Measurements from ENCODE around the gene FAM53B.

FAM53B gene

GRCh38 chr10:124763267-124763666, 19.1 kb upstream of the FAM53B start:
- no peak for TF ChIP-seq CTCF (conservative IDR thresholded peaks at IDR 0.05; ENCODE audit: control insufficient read depth, insufficient read depth, low read depth, low read length)
- no peak overlapping the region for H3K4me3 ChIP-seq (ENCODE audit: control insufficient read depth, low read depth, low read length)
- DNase-seq (ENCODE audit: low read depth), result no peak

GRCh38 chr10:124762281-124762680, 18.1 kb upstream of the FAM53B start:
- DNase-seq (ENCODE audit: low read depth), result no peak
- TF ChIP-seq CTCF (conservative IDR thresholded peaks at IDR 0.05; ENCODE audit: control insufficient read depth, insufficient read depth, low read depth, low read length), result no peak
- no peak overlapping the region for H3K4me3 ChIP-seq (ENCODE audit: control insufficient read depth, low read depth, low read length)

GRCh38 chr10:124756156-124756903, 12.2 kb upstream of the FAM53B start:
- no peak overlapping the region for H3K4me3 ChIP-seq (ENCODE audit: control insufficient read depth, low read depth, low read length)
- DNase-seq (ENCODE audit: low read depth), result no peak
- no peak for TF ChIP-seq CTCF (conservative IDR thresholded peaks at IDR 0.05; ENCODE audit: control insufficient read depth, insufficient read depth, low read depth, low read length)

GRCh38 chr10:124755581-124755980, 11.4 kb upstream of the FAM53B start:
- H3K4me3 ChIP-seq (ENCODE audit: control insufficient read depth, low read depth, low read length), result no peak overlapping the region
- no peak for DNase-seq (ENCODE audit: low read depth)
- no peak for TF ChIP-seq CTCF (conservative IDR thresholded peaks at IDR 0.05; ENCODE audit: control insufficient read depth, insufficient read depth, low read depth, low read length)

- no peak overlapping the region for H3K4me3 ChIP-seq (ENCODE audit: control insufficient read depth, low read depth, low read length)
- no peak for DNase-seq (ENCODE audit: low read depth)
- TF ChIP-seq CTCF (conservative IDR thresholded peaks at IDR 0.05; ENCODE audit: control insufficient read depth, insufficient read depth, low read depth, low read length), result no peak
Observed at GRCh38 chr10:124754227-124754626, 10.0 kb upstream of the FAM53B start.

- no peak overlapping the region for H3K4me3 ChIP-seq (ENCODE audit: control insufficient read depth, low read depth, low read length)
- DNase-seq (ENCODE audit: low read depth), result no peak
- no peak for TF ChIP-seq CTCF (conservative IDR thresholded peaks at IDR 0.05; ENCODE audit: control insufficient read depth, insufficient read depth, low read depth, low read length)
Observed at GRCh38 chr10:124748953-124749645, 4.9 kb upstream of the FAM53B start.
